ES-I3 (cell line): ENCODE data around the gene HAGHL.
"Not testable (repeated sequence)": the region's sequence is repeated elsewhere in the genome, so short reads cannot be mapped to it uniquely, and the experiment has no call there.

Experiments used
- H3K36me3 ChIP-seq: 2 replicates; pipeline ENCODE4 v1.6.1; 2013; ENCODE audit warnings: mild to moderate bottlenecking, low read length, control low read depth, moderate library complexity; ENCODE audit not compliant: insufficient read depth
- H3K4me1 ChIP-seq: 2 replicates; pipeline ENCODE4 v1.6.1; 2013; ENCODE audit warnings: mild to moderate bottlenecking, control low read depth, low read length; ENCODE audit not compliant: insufficient read depth
- H3K9ac ChIP-seq: 2 replicates; pipeline ENCODE4 v1.6.1; 2013; ENCODE audit warnings: low read depth, mild to moderate bottlenecking, low read length, moderate library complexity
- H3K9me3 ChIP-seq: 2 replicates; pipeline ENCODE4 v1.6.1; 2013; ENCODE audit warnings: mild to moderate bottlenecking, low read length, moderate library complexity; ENCODE audit not compliant: control insufficient read depth, insufficient read depth

HAGHL gene

GRCh38 chr16:752007-752312, 25.1 kb downstream of the HAGHL start:
- H3K4me1 ChIP-seq: peaks cover 19% of the 10 kb centered on the region; the same call in 1 of the 2 replicates
- H3K36me3 ChIP-seq: no peaks in the 10 kb centered on the region
- no peaks in the 10 kb centered on the region for H3K9me3 ChIP-seq
- H3K9ac ChIP-seq: no peak overlapping the region; the same call in 1 of the 2 replicates

GRCh38 chr16:754121-754607, 27.3 kb downstream of the HAGHL start:
- not testable (repeated sequence) for H3K9me3 ChIP-seq, H3K9ac ChIP-seq, H3K36me3 ChIP-seq
- peaks cover 19% of the 10 kb centered on the region; the same call in 1 of the 2 replicates for H3K4me1 ChIP-seq

- Histone ChIP-seq H3K36me3 (no peaks in the 10 kb centered on the region), H3K9me3 (no peaks in the 10 kb centered on the region), H3K9ac (no peak overlapping the region), H3K4me1 (peaks cover 19% of the 10 kb centered on the region; the same call in 1 of the 2 replicates)
Measured at GRCh38 chr16:754656-755055, 27.8 kb downstream of the HAGHL start.

- no peaks in the 10 kb centered on the region for H3K9me3 ChIP-seq
- H3K36me3 ChIP-seq: no peaks in the 10 kb centered on the region
- H3K4me1 ChIP-seq: peaks cover 11% of the 10 kb centered on the region; the same call in 1 of the 2 replicates
- no peak overlapping the region for H3K9ac ChIP-seq
Measured at GRCh38 chr16:756428-756827, 29.5 kb downstream of the HAGHL start.

GRCh38 chr16:759110-759910, 32.4 kb downstream of the HAGHL start:
- Histone ChIP-seq H3K9me3 (no peaks in the 10 kb centered on the region), H3K9ac (no peak overlapping the region), H3K4me1 (no peaks in the 10 kb centered on the region; the same call in 1 of the 2 replicates), H3K36me3 (no peaks in the 10 kb centered on the region)

GRCh38 chr16:760065-760464, 33.2 kb downstream of the HAGHL start:
- no peaks in the 10 kb centered on the region; the same call in 1 of the 2 replicates for H3K4me1 ChIP-seq
- no peaks in the 10 kb centered on the region for H3K9me3 ChIP-seq
- no peaks in the 10 kb centered on the region for H3K36me3 ChIP-seq
- no peak overlapping the region for H3K9ac ChIP-seq

GRCh38 chr16:760545-761343, 33.8 kb downstream of the HAGHL start, which contains the start of gene MSLN:
MSLN (plus strand) TSS chr16:760734; CDS start chr16:762681, 1,947 bp downstream.
- no peaks in the 10 kb centered on the region; the same call in 1 of the 2 replicates for H3K4me1 ChIP-seq
- H3K36me3 ChIP-seq: no peaks in the 10 kb centered on the region
- no peaks in the 10 kb centered on the region for H3K9me3 ChIP-seq
- H3K9ac ChIP-seq: no peak within 1 kb of the TSS

- Histone ChIP-seq H3K4me1 (no peaks in the 10 kb centered on the region; the same call in 1 of the 2 replicates), H3K9ac (no peak overlapping the region), H3K36me3 (no peaks in the 10 kb centered on the region), H3K9me3 (no peaks in the 10 kb centered on the region)
Measured at GRCh38 chr16:761625-762513, 35.0 kb downstream of the HAGHL start.

- Histone ChIP-seq H3K36me3 (no peaks in the 10 kb centered on the region), H3K9me3 (no peaks in the 10 kb centered on the region), H3K9ac (no peak overlapping the region), H3K4me1 (no peaks in the 10 kb centered on the region; the same call in 1 of the 2 replicates)
Measured at GRCh38 chr16:762595-763268, 35.8 kb downstream of the HAGHL start.

GRCh38 chr16:763369-764183, 36.7 kb downstream of the HAGHL start:
- no peaks in the 10 kb centered on the region; the same call in 1 of the 2 replicates for H3K4me1 ChIP-seq
- no peaks in the 10 kb centered on the region for H3K36me3 ChIP-seq
- no peaks in the 10 kb centered on the region for H3K9me3 ChIP-seq
- H3K9ac ChIP-seq: no peak overlapping the region

- Histone ChIP-seq H3K36me3 (no peaks in the 10 kb centered on the region), H3K9me3 (no peaks in the 10 kb centered on the region), H3K4me1 (no peaks in the 10 kb centered on the region; the same call in 1 of the 2 replicates), H3K9ac (no peak overlapping the region)
Measured at GRCh38 chr16:764184-764750, 37.4 kb downstream of the HAGHL start.

GRCh38 chr16:764848-765487, 38.1 kb downstream of the HAGHL start:
- Histone ChIP-seq H3K4me1 (no peaks in the 10 kb centered on the region; the same call in 1 of the 2 replicates), H3K9me3 (no peaks in the 10 kb centered on the region), H3K36me3 (no peaks in the 10 kb centered on the region), H3K9ac (no peak overlapping the region)
